ENCODE data around the gene GPR162. TPM values are rescaled to one million over a fixed set of nuclear protein-coding genes. Genes with fewer than 3 reads are reported as not detected.
A peak's percentile ranks its signal among the peaks of the same experiment; 100 is the strongest.

GPR162 gene
- total RNA-seq, 1 experiment from 2014 or later = 2.3 TPM

DNA sequence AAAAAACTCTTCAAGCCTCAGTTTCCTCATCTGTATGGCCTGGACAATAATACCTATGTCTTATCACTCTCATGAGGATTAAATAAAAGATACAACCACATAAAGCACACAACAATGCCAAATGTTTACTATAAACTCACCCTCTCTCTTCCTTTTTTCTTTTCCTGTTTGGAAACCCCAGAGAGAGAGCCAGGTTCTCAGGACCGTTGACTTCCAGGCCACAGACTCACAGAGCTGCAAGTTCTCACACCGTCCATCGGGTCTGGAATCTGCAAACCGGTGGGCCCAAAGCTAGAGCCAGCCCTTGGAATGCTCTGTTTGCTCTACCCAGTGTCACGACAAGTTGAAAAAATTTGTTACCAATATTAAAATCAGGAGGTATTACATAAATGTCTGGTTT is 36.9 kb upstream of the GPR162 start:
- Histone ChIP-seq H3K27ac (ENCODE audit: low read depth, low read length) (no peak overlapping the region), H3K9ac (ENCODE audit: low read length) (no peak overlapping the region), H4K20me1 (ENCODE audit: insufficient read depth) (no peaks in the 10 kb centered on the region), H3K9me3 (ENCODE audit: control insufficient read depth in 1 of 2, insufficient read depth in 1 of 2, low read depth in 1 of 2, low read length in 2 of 2) (no peaks in the 10 kb centered on the region), H3K4me2 (ENCODE audit: low read length) (peak overlapping the region; percentile 33; the same call in 1 of the 2 replicates), H3K36me3 (ENCODE audit: control insufficient read depth in 1 of 2, insufficient read depth in 2 of 2, low read length in 2 of 2) (no peaks in the 10 kb centered on the region), H3K4me3 (replicated peaks in 1 of 2; ENCODE audit: low read depth in 1 of 2, low read length in 2 of 2) (no peak overlapping the region), H3K79me2 (ENCODE audit: insufficient read depth, low read length) (no peaks in the 10 kb centered on the region), H3K4me1 (ENCODE audit: control insufficient read depth in 1 of 2, insufficient read depth in 2 of 2, low read length in 2 of 2) (peaks cover 0 to 13% of the 10 kb centered on the region in 2 experiments; a peak in 3 of 4 replicates), H3K9me2 (ENCODE audit: insufficient read depth) (no peaks in the 10 kb centered on the region), H2AFZ (ENCODE audit: low read depth, low read length, poor library complexity, severe bottlenecking) (no peak overlapping the region), H3K27me3 (ENCODE audit: insufficient read depth, low read length) (no peaks in the 10 kb centered on the region)
- POLR2A ChIA-PET = interaction anchor here (0.7 kb wide), 1 partner anchor 38 kb away, joined by 3 read pairs; no protein-coding TSS in a partner anchor
- DNase-seq (ENCODE audit: low read depth, low spot score) (no peak), ATAC-seq (no peak)
- BruUV-seq (replicated peaks) = no TSS peak
- intact Hi-C loops (cut with micrococcal nuclease) = no loop called here
- no peak for TF ChIP-seq POLR2A (IDR thresholded peaks at IDR 0.05; ENCODE audit: borderline replicate concordance, extremely low read depth, insufficient read depth, insufficient read length)
- TF ChIP-seq EZH2 (IDR thresholded peaks at IDR 0.05) = no peak
- TF ChIP-seq RAD21 (IDR thresholded peaks at IDR 0.05; ENCODE audit: low read depth) = no peak
- no peak for TF ChIP-seq SIN3A (IDR thresholded peaks at IDR 0.05; ENCODE audit: low read depth)
- TF ChIP-seq SRF (IDR thresholded peaks at IDR 0.05; ENCODE audit: low read depth) = no peak
- TF ChIP-seq REST (IDR thresholded peaks at IDR 0.05; ENCODE audit: low read depth) = no peak
- no peak for TF ChIP-seq EZH2phosphoT487 (IDR thresholded peaks at IDR 0.05; ENCODE audit: borderline replicate concordance)
- no peak for TF ChIP-seq ZFX (IDR thresholded peaks at IDR 0.05)
- TF ChIP-seq FOSL1 (IDR thresholded peaks at IDR 0.05; ENCODE audit: low read depth) = no peak
- no peak for TF ChIP-seq POLR2AphosphoS5 (IDR thresholded peaks at IDR 0.05; ENCODE audit: low read depth, low read length)
- TF ChIP-seq TCF7L2 (IDR thresholded peaks at IDR 0.05; ENCODE audit: borderline replicate concordance, extremely low read depth, insufficient read depth, insufficient read length) = no peak
- TF ChIP-seq, protein P1, sequence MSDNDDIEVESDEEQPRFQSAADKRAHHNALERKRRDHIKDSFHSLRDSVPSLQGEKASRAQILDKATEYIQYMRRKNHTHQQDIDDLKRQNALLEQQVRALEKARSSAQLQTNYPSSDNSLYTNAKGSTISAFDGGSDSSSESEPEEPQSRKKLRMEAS (IDR thresholded peaks at IDR 0.05) = no peak
- TF ChIP-seq ELF1 (IDR thresholded peaks at IDR 0.05; ENCODE audit: borderline replicate concordance, low read depth) = no peak
- TF ChIP-seq SP1 (IDR thresholded peaks at IDR 0.05; ENCODE audit: low read depth) = no peak
- RAD21 ChIA-PET (ENCODE audit: low non-redundant PET in 1 of 2, low total read pairs in 2 of 2, uncharacterized antibody in 2 of 2, unreplicated experiment in 2 of 2) = no interaction called here
- CTCF ChIA-PET = interaction anchor here (0.9 to 1.8 kb wide), 3 partner anchors 14 to 31 kb away, joined by 3 to 6 read pairs (median 5); partner anchors contain the start of genes MLF2 and PTMS

Measured in HCT116 (cell line).